HEK293 (cell line): ENCODE data around the gene GBP3.

Source experiments
- GFI1B ChIP-seq: fragments of 450-650 bp; formaldehyde crosslinking; IDR thresholded peaks from 2 replicates; pipeline ENCODE4 v1.5.1; 2016; ENCODE audit warnings: missing biosample characterization, missing genetic modification characterization
- HOXC10 ChIP-seq: sonication (generic); formaldehyde crosslinking; IDR thresholded peaks from 2 replicates; pipeline ENCODE4 v1.8.1; 2023; ENCODE audit warnings: mild to moderate bottlenecking, missing genetic modification reagents
- INSM2 ChIP-seq: fragments of 450-650 bp; formaldehyde crosslinking; IDR thresholded peaks from 2 replicates; pipeline ENCODE4 v1.5.1; 2016; ENCODE audit warnings: missing biosample characterization, missing genetic modification characterization
- KLF17 ChIP-seq: fragments of 450-650 bp; formaldehyde crosslinking; IDR thresholded peaks from 2 replicates; pipeline ENCODE4 v1.5.1; 2016; ENCODE audit warnings: missing biosample characterization, missing genetic modification characterization
- KLF7 ChIP-seq: fragments of 450-650 bp; formaldehyde crosslinking; IDR thresholded peaks from 2 replicates; pipeline ENCODE4 v1.5.1; 2016; ENCODE audit warnings: missing biosample characterization, missing genetic modification characterization, borderline replicate concordance
- MEIS1 ChIP-seq: sonication (generic); formaldehyde crosslinking; IDR thresholded peaks from 2 replicates; pipeline ENCODE4 v1.8.1; 2022; ENCODE audit warnings: missing genetic modification reagents, mild to moderate bottlenecking, borderline replicate concordance
- MZF1 ChIP-seq: fragments of 450-650 bp; formaldehyde crosslinking; IDR thresholded peaks from 2 replicates; pipeline ENCODE4 v1.5.1; 2017; ENCODE audit warnings: missing biosample characterization, missing genetic modification characterization, borderline replicate concordance
- PRDM10 ChIP-seq: fragments of 450-650 bp; formaldehyde crosslinking; IDR thresholded peaks from 2 replicates; pipeline ENCODE4 v1.5.1; 2016; ENCODE audit warnings: missing biosample characterization, missing genetic modification characterization
- ZBTB10 ChIP-seq: fragments of 450-650 bp; formaldehyde crosslinking; IDR thresholded peaks from 2 replicates; pipeline ENCODE4 v1.5.1; 2016; ENCODE audit warnings: missing biosample characterization, missing genetic modification characterization
- ZBTB17 ChIP-seq: fragments of 450-650 bp; formaldehyde crosslinking; IDR thresholded peaks from 2 replicates; pipeline ENCODE4 v1.5.1; 2016; ENCODE audit warnings: missing biosample characterization, missing genetic modification characterization
- ZIC2 ChIP-seq: fragments of 450-650 bp; formaldehyde crosslinking; IDR thresholded peaks from 2 replicates; pipeline ENCODE4 v1.5.1; 2016; ENCODE audit warnings: missing biosample characterization, missing genetic modification characterization
- ZNF10 ChIP-seq: fragments of 450-650 bp; formaldehyde crosslinking; IDR thresholded peaks from 2 replicates; pipeline ENCODE4 v1.5.1; 2017; ENCODE audit warnings: missing biosample characterization, missing genetic modification characterization
- ZNF132 ChIP-seq: fragments of 450-650 bp; formaldehyde crosslinking; IDR thresholded peaks from 2 replicates; pipeline ENCODE4 v1.5.1; 2017; ENCODE audit warnings: missing biosample characterization, missing genetic modification characterization, borderline replicate concordance
- ZNF148 ChIP-seq: fragments of 450-650 bp; formaldehyde crosslinking; IDR thresholded peaks from 2 replicates; pipeline ENCODE4 v1.5.0; 2017; ENCODE audit warnings: missing biosample characterization, missing genetic modification characterization, borderline replicate concordance
- ZNF19 ChIP-seq: fragments of 450-650 bp; formaldehyde crosslinking; IDR thresholded peaks from 2 replicates; pipeline ENCODE4; 2016; ENCODE audit warnings: missing biosample characterization, missing genetic modification characterization, low read depth
- ZNF202 ChIP-seq: fragments of 450-650 bp; formaldehyde crosslinking; IDR thresholded peaks from 2 replicates; pipeline ENCODE4 v1.5.1; 2016; ENCODE audit warnings: missing biosample characterization, missing genetic modification characterization, borderline replicate concordance
- ZNF391 ChIP-seq: fragments of 450-650 bp; formaldehyde crosslinking; IDR thresholded peaks from 2 replicates; pipeline ENCODE4 v1.5.1; 2016; ENCODE audit warnings: low read depth, missing biosample characterization, missing genetic modification characterization, borderline replicate concordance
- ZNF423 ChIP-seq: fragments of 450-650 bp; formaldehyde crosslinking; IDR thresholded peaks from 2 replicates; pipeline ENCODE4 v1.5.1; 2016; ENCODE audit warnings: missing biosample characterization, missing genetic modification characterization
- ZNF426 ChIP-seq: fragments of 450-650 bp; formaldehyde crosslinking; IDR thresholded peaks from 2 replicates; pipeline ENCODE4 v1.5.1; 2017; ENCODE audit warnings: missing biosample characterization, missing genetic modification characterization, mild to moderate bottlenecking, inconsistent platforms, moderate library complexity
- ZNF433 ChIP-seq: fragments of 450-650 bp; formaldehyde crosslinking; IDR thresholded peaks from 2 replicates; pipeline ENCODE4 v1.5.1; 2016; ENCODE audit warnings: missing biosample characterization, missing genetic modification characterization, low read depth
- ZNF449 ChIP-seq: fragments of 450-650 bp; formaldehyde crosslinking; IDR thresholded peaks from 2 replicates; pipeline ENCODE4 v1.5.1; 2017; ENCODE audit warnings: missing biosample characterization, mild to moderate bottlenecking, missing genetic modification characterization, moderate library complexity
- ZNF548 ChIP-seq: fragments of 450-650 bp; formaldehyde crosslinking; IDR thresholded peaks from 2 replicates; pipeline ENCODE4 v1.5.1; 2016; ENCODE audit warnings: missing biosample characterization, missing genetic modification characterization
- ZNF555 ChIP-seq: fragments of 450-650 bp; formaldehyde crosslinking; conservative IDR thresholded peaks from 2 replicates; pipeline ENCODE4 v1.5.1; 2017; ENCODE audit warnings: missing biosample characterization, mild to moderate bottlenecking, missing genetic modification characterization, inconsistent platforms
- ZNF670 ChIP-seq: fragments of 450-650 bp; formaldehyde crosslinking; IDR thresholded peaks from 2 replicates; pipeline ENCODE4 v1.5.1; 2016; ENCODE audit warnings: missing biosample characterization, missing genetic modification characterization, low read depth
- ZNF830 ChIP-seq: fragments of 450-650 bp; IDR thresholded peaks from 2 replicates; pipeline ENCODE4 v1.5.0; 2018; ENCODE audit warnings: missing biosample characterization, missing genetic modification characterization, low read depth, mild to moderate bottlenecking, moderate library complexity
- ZNF843 ChIP-seq: fragments of 450-650 bp; formaldehyde crosslinking; IDR thresholded peaks from 2 replicates; pipeline ENCODE4 v1.5.1; 2016; ENCODE audit warnings: missing biosample characterization, missing genetic modification characterization

The GBP3 gene

DNA sequence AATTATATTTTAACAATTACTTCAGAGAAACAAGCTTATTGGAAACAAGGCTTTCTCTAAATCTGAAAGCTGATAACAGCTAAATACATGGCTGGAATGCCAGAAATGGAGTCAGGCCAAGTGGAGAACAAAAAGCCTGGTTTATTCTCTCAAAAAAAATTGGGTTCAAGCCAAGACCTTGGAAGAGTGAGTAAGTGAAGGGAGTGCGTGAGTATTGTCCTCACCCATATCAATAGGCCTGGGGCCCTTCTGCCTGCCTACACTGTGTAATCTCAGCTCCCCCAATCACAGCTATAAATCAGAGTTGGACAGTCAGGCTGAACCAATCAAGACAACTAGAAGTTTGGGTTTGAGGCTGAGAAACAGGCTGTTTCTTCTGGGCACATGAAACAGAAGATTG, 37.6 kb downstream of the GBP3 start (continued):
- TF ChIP-seq ZNF449 (no peak), INSM2 (tag by site-specific recombination) (no peak), ZNF555 (tag by site-specific recombination) (no peak), ZNF148 (tag by site-specific recombination) (no peak), ZNF423 (tag by site-specific recombination) (no peak), ZNF10 (no peak), MEIS1 (CRISPR knock-in tag) (peak; percentile 94), ZIC2 (no peak), MZF1 (peak; percentile 38; the same call in 1 of the 2 replicates), KLF17 (tag by site-specific recombination) (no peak), ZBTB17 (tag by site-specific recombination) (no peak), ZNF202 (tag by site-specific recombination) (no peak), ZNF19 (tag by site-specific recombination) (no peak), ZNF132 (tag by site-specific recombination) (no peak), ZNF830 (no peak), ZNF670 (tag by site-specific recombination) (no peak), ZBTB10 (no peak), KLF7 (tag by site-specific recombination) (no peak), ZNF548 (tag by site-specific recombination) (no peak), ZNF426 (tag by site-specific recombination) (no peak), GFI1B (tag by site-specific recombination) (peak; percentile 75; the same call in 1 of the 2 replicates), ZNF391 (tag by site-specific recombination) (no peak), ZNF843 (peak; percentile 57; the same call in 1 of the 2 replicates), PRDM10 (tag by site-specific recombination) (peak; percentile 77), HOXC10 (CRISPR knock-in tag) (no peak), ZNF433 (tag by site-specific recombination) (no peak)
- TF ChIP-seq, all 188 proteins: peak for 8
